ENCODE data around the gene GALNT18. TPM values are rescaled to one million over a fixed set of nuclear protein-coding genes. Genes with fewer than 3 reads are reported as not detected.

GALNT18 gene
- polyA plus RNA-seq, 1 donor (not counting 4 experiments of a cell fraction or from before 2014, with no cell fraction given) = 27.2 TPM

GRCh38 chr11:11439591-11439990 is 182.2 kb downstream of the GALNT18 start:
- dilution Hi-C loops (cut with MboI; ENCODE audit: extremely low pct_ligation_motif_present, low sequenced_read_pairs) = no loop called here
- FAIRE-seq = no peak
- Histone ChIP-seq H4K20me1 (ENCODE audit: control insufficient read depth, extremely low read depth, insufficient read depth, low read length) (no peaks in the 10 kb centered on the region), H3K9me3 (ENCODE audit: control insufficient read depth, low read depth, low read length) (no peaks in the 10 kb centered on the region), H3K4me2 (ENCODE audit: control insufficient read depth, extremely low read depth, insufficient read depth, low read depth, low read length) (no peak overlapping the region), H3K9me1 (ENCODE audit: control insufficient read depth, extremely low read depth, insufficient read depth, low read length) (no peaks in the 10 kb centered on the region), H3K4me3 (ENCODE audit: control insufficient read depth in 2 of 3, extremely low read depth in 1 of 3, insufficient read depth in 2 of 3, low read depth in 1 of 3, low read length in 3 of 3) (no peak overlapping the region), H3K9ac (ENCODE audit: control insufficient read depth, extremely low read depth, insufficient read depth, low read length) (no peak overlapping the region), H3K79me2 (ENCODE audit: control insufficient read depth, insufficient read depth, low read length) (no peaks in the 10 kb centered on the region), H3K36me3 (ENCODE audit: control insufficient read depth in 2 of 2, extremely low read depth in 1 of 2, insufficient read depth in 2 of 2, low read length in 2 of 2) (peaks cover 0 to 3% of the 10 kb centered on the region in 2 experiments), H3K27me3 (ENCODE audit: control insufficient read depth, extremely low read depth, insufficient read depth, low read length) (no peaks in the 10 kb centered on the region), H3K4me1 (ENCODE audit: control insufficient read depth, extremely low read depth, insufficient read depth, low read length) (peaks cover 5% of the 10 kb centered on the region), H2AFZ (ENCODE audit: control insufficient read depth, low read length) (no peak overlapping the region), H3K27ac (ENCODE audit: control insufficient read depth, insufficient read depth, low read length) (no peak overlapping the region)
- DNase-seq (ENCODE audit: low read depth, low spot score) = no peak
- no peak for TF ChIP-seq EZH2 (IDR thresholded peaks at IDR 0.05; ENCODE audit: low read length)
- TF ChIP-seq CTCF (optimal IDR thresholded peaks at IDR 0.05 in 1 of 3, IDR thresholded peaks at IDR 0.05 in 1 of 3, conservative IDR thresholded peaks at IDR 0.05 in 1 of 3; ENCODE audit: extremely low read depth in 1 of 3, insufficient read depth in 2 of 3, low read length in 3 of 3) = no peak

- TF ChIP-seq EZH2 (IDR thresholded peaks at IDR 0.05; ENCODE audit: low read length) = no peak
- TF ChIP-seq CTCF (optimal IDR thresholded peaks at IDR 0.05 in 1 of 3, IDR thresholded peaks at IDR 0.05 in 1 of 3, conservative IDR thresholded peaks at IDR 0.05 in 1 of 3; ENCODE audit: extremely low read depth in 1 of 3, insufficient read depth in 2 of 3, low read length in 3 of 3) = no peak
- Histone ChIP-seq H3K36me3 (ENCODE audit: control insufficient read depth in 2 of 2, extremely low read depth in 1 of 2, insufficient read depth in 2 of 2, low read length in 2 of 2) (peaks cover 3 to 5% of the 10 kb centered on the region in 2 experiments), H3K4me1 (ENCODE audit: control insufficient read depth, extremely low read depth, insufficient read depth, low read length) (peaks cover 17% of the 10 kb centered on the region), H3K4me2 (ENCODE audit: control insufficient read depth, extremely low read depth, insufficient read depth, low read depth, low read length) (no peak overlapping the region), H3K4me3 (ENCODE audit: control insufficient read depth in 2 of 3, extremely low read depth in 1 of 3, insufficient read depth in 2 of 3, low read depth in 1 of 3, low read length in 3 of 3) (no peak overlapping the region), H4K20me1 (ENCODE audit: control insufficient read depth, extremely low read depth, insufficient read depth, low read length) (peaks cover 7% of the 10 kb centered on the region), H3K9me1 (ENCODE audit: control insufficient read depth, extremely low read depth, insufficient read depth, low read length) (no peaks in the 10 kb centered on the region), H3K9ac (ENCODE audit: control insufficient read depth, extremely low read depth, insufficient read depth, low read length) (no peak overlapping the region), H3K27ac (ENCODE audit: control insufficient read depth, insufficient read depth, low read length) (no peak overlapping the region), H3K27me3 (ENCODE audit: control insufficient read depth, extremely low read depth, insufficient read depth, low read length) (no peaks in the 10 kb centered on the region), H2AFZ (ENCODE audit: control insufficient read depth, low read length) (no peak overlapping the region), H3K79me2 (ENCODE audit: control insufficient read depth, insufficient read depth, low read length) (no peaks in the 10 kb centered on the region), H3K9me3 (ENCODE audit: control insufficient read depth, low read depth, low read length) (no peaks in the 10 kb centered on the region)
- DNase-seq (ENCODE audit: low read depth, low spot score) = no peak
- dilution Hi-C loops (cut with MboI; ENCODE audit: extremely low pct_ligation_motif_present, low sequenced_read_pairs) = no loop called here
- no peak for FAIRE-seq
Measured at GRCh38 chr11:11436715-11437313, 185.0 kb downstream of the GALNT18 start.

Data from keratinocyte (primary cell).